OCI-LY3 (cell line): Measurements from ENCODE around the gene PCAT6.

Experiments used
- CTCF ChIP-seq: fragments of 200-600, 300-600 bp; sonication (generic); IDR thresholded peaks from 2 replicates; pipeline ENCODE4 v1.5.1; 2014; ENCODE audit warnings: antibody characterized with exemption, low read length, low read depth
- EZH2phosphoT487 ChIP-seq: fragments of 200-600 bp; shearing (Covaris generic); IDR thresholded peaks from 2 replicates; pipeline ENCODE4 v1.6.1; 2018; ENCODE audit warnings: antibody characterized with exemption, mixed run types, low read depth

- TF ChIP-seq CTCF, result peak; percentile 63
- no peak for TF ChIP-seq EZH2phosphoT487
Observed at GRCh38 chr1:202852163-202852904, 41.6 kb downstream of the PCAT6 start.
